Neural cell (in vitro differentiated cells): ENCODE data around the gene ARIH1. TPM values are rescaled to one million over a fixed set of nuclear protein-coding genes. Genes with fewer than 3 reads are reported as not detected.

ENCODE experiments used
- H2AFZ ChIP-seq: fragments of 200-600, 300-800 bp; sonication (generic), shearing (Covaris generic); 2 replicates; pipeline ENCODE4 v1.6.0; 2014; ENCODE audit warnings: low read depth, mild to moderate bottlenecking, antibody characterized with exemption, low read length, moderate library complexity
- H3F3A ChIP-seq: fragments of 200-600 bp; shearing (Covaris generic); 2 replicates; pipeline ENCODE4 v1.6.1; 2016; ENCODE audit warnings: mild to moderate bottlenecking, moderate library complexity, mixed read lengths, antibody characterized with exemption, low read length; ENCODE audit not compliant: insufficient read depth, poor library complexity, severe bottlenecking
- H3K27ac ChIP-seq: fragments of 200-600, 300-800 bp; sonication (generic), shearing (Covaris generic); 2 replicates; pipeline ENCODE4 v1.5.1; 2014; ENCODE audit warnings: mild to moderate bottlenecking, low read length, moderate library complexity
- H3K27me3 ChIP-seq: fragments of 300-800, 200-600 bp; sonication (generic), shearing (Covaris generic); 2 replicates; pipeline ENCODE4 v1.6.0; 2014; ENCODE audit warnings: mild to moderate bottlenecking, low read depth, low read length, moderate library complexity; ENCODE audit not compliant: insufficient read depth
- H3K36me3 ChIP-seq: fragments of 300-800, 200-600 bp; sonication (generic), shearing (Covaris generic); 2 replicates; pipeline ENCODE4 v1.5.1; 2014; ENCODE audit warnings: mild to moderate bottlenecking, antibody characterized with exemption, low read length, moderate library complexity; ENCODE audit not compliant: insufficient read depth
- H3K4me2 ChIP-seq: fragments of 300-800, 200-600 bp; sonication (generic), shearing (Covaris generic); 2 replicates; pipeline ENCODE4 v1.6.0; 2014; ENCODE audit warnings: mild to moderate bottlenecking, low read length
- H3K4me3 ChIP-seq: fragments of 300-800, 200-600 bp; sonication (generic), shearing (Covaris generic); 2 replicates; pipeline ENCODE4 v1.5.1; 2014; ENCODE audit warnings: mild to moderate bottlenecking, low read length, moderate library complexity
- H3K79me2 ChIP-seq: fragments of 200-600 bp; shearing (Covaris generic); replicated peaks from 2 replicates; pipeline ENCODE4 v1.6.0; 2014; ENCODE audit warnings: mild to moderate bottlenecking, low read length, moderate library complexity; ENCODE audit not compliant: insufficient read depth
- H3K9ac ChIP-seq: fragments of 300-800, 200-600 bp; sonication (generic), shearing (Covaris generic); 2 replicates; pipeline ENCODE4 v1.6.1; 2016; ENCODE audit warnings: mild to moderate bottlenecking, low read length, mixed read lengths
- H3K9me2 ChIP-seq: fragments of 200-600 bp; shearing (Covaris generic); 2 replicates; pipeline ENCODE4 v1.6.1; 2016; ENCODE audit warnings: mild to moderate bottlenecking, low read length, mixed read lengths; ENCODE audit not compliant: insufficient read depth
- H3K9me3 ChIP-seq: fragments of 200-600, 300-800 bp; sonication (generic), shearing (Covaris generic); 2 replicates; pipeline ENCODE4 v1.6.1; 2016; ENCODE audit warnings: mild to moderate bottlenecking, mixed run types, low read length, moderate library complexity, mixed read lengths
- H4K20me1 ChIP-seq: fragments of 200-600 bp; shearing (Covaris generic); 2 replicates; pipeline ENCODE4 v1.6.1; 2016; ENCODE audit warnings: mild to moderate bottlenecking, mixed run types; ENCODE audit not compliant: insufficient read depth
- CTCF ChIP-seq: fragments of 450-650 bp; IDR thresholded peaks from 2 replicates; pipeline ENCODE4 v1.5.1; 2014; ENCODE audit warnings: antibody characterized with exemption, mild to moderate bottlenecking, moderate library complexity; ENCODE audit not compliant: poor library complexity, severe bottlenecking
- EP300 ChIP-seq: fragments of 450-650 bp; conservative IDR thresholded peaks from 2 replicates; pipeline ENCODE4 v1.6.1; 2014; ENCODE audit warnings: antibody characterized with exemption, mild to moderate bottlenecking, moderate library complexity; ENCODE audit not compliant: poor library complexity, severe bottlenecking
- EZH2 ChIP-seq: fragments of 200-600, 300-800 bp; shearing (Covaris generic), sonication (generic); IDR thresholded peaks from 2 replicates; pipeline ENCODE4 v1.6.1; 2014; ENCODE audit warnings: antibody characterized with exemption, low read length, borderline replicate concordance, mild to moderate bottlenecking; ENCODE audit not compliant: insufficient read depth, poor library complexity, severe bottlenecking
- MXI1 ChIP-seq: fragments of 450-650 bp; conservative IDR thresholded peaks from 2 replicates; pipeline ENCODE4 v1.6.1; 2014; ENCODE audit warnings: antibody characterized with exemption, mild to moderate bottlenecking; ENCODE audit not compliant: poor library complexity, severe bottlenecking
- POLR2AphosphoS5 ChIP-seq: IDR thresholded peaks from 2 replicates; pipeline ENCODE4 v1.6.1; 2012
- RAD21 ChIP-seq: fragments of 450-650 bp; conservative IDR thresholded peaks from 2 replicates; pipeline ENCODE4 v1.6.1; 2014; ENCODE audit warnings: antibody characterized with exemption, mild to moderate bottlenecking, moderate library complexity
- REST ChIP-seq: IDR thresholded peaks from 2 replicates; pipeline ENCODE4 v1.6.1; 2012; ENCODE audit warnings: borderline replicate concordance
- SMC3 ChIP-seq: fragments of 450-650 bp; conservative IDR thresholded peaks from 2 replicates; pipeline ENCODE4 v1.6.1; 2014; ENCODE audit warnings: antibody characterized with exemption, mild to moderate bottlenecking, moderate library complexity; ENCODE audit not compliant: poor library complexity
- TAF1 ChIP-seq: IDR thresholded peaks from 2 replicates; pipeline ENCODE4 v1.6.1; 2012; ENCODE audit warnings: low read depth
- polyA plus RNA-seq: library from polyadenylated mRNA; depleted of rRNA; stranded (reverse); fragments of >200 nt; gene quantifications from 2 replicates; pipeline ENCODE4 v1.2.3, GENCODE V29; 2014

Gene ARIH1
- polyA plus RNA-seq, 1 donor from 2014 or later = 72.1 TPM

- H3K27ac ChIP-seq = no peak overlapping the region
Measured at GRCh38 chr15:72497402-72497801, 23.3 kb downstream of the ARIH1 start.

DNA sequence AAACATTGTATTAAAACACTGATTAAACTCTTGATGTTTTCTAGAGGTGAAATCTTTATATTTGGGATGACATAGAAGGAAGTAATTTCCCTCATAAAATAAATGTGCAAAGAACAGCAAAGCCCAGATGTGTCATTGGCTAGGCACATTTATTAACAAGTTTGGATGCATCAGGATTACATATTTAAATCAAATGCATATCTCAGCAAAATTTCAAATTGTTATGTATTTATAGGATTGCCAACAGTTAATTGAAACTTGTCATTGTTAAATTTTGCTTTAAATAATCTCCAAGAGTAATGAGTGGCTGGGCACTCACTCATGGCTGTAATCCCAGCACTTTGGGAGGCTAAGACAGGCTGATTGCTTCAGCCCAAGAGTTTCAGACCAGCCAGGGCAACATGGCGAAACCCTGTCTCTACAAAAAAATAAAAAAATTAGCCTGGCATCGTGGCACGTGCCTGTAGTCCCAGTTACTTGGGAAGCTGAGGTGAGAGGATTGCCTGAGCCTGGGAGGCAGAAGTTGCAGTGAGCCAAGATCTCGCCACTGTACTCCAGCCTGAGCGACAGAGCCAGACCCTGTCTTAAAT lies 28.2 kb downstream of the ARIH1 start:
- H3K36me3 ChIP-seq = peaks cover 7% of the 10 kb centered on the region
- H2AFZ ChIP-seq = no peak overlapping the region
- H3K79me2 ChIP-seq = peaks cover 93% of the 10 kb centered on the region
- no peak overlapping the region for H3K4me3 ChIP-seq
- TF ChIP-seq RAD21 = no peak
- TF ChIP-seq REST = no peak
- no peak for TF ChIP-seq EP300
- TF ChIP-seq MXI1 = no peak
- TF ChIP-seq POLR2AphosphoS5 = no peak
- no peak for TF ChIP-seq TAF1
- no peak for TF ChIP-seq CTCF
- no peak for TF ChIP-seq SMC3
- no peak for TF ChIP-seq EZH2
- H3K9me2 ChIP-seq = no peaks in the 10 kb centered on the region
- H3K4me2 ChIP-seq = no peak overlapping the region
- H3F3A ChIP-seq = no peaks in the 10 kb centered on the region
- no peak overlapping the region for H3K9ac ChIP-seq
- no peaks in the 10 kb centered on the region for H3K9me3 ChIP-seq
- no peak overlapping the region for H3K27ac ChIP-seq
- H3K27me3 ChIP-seq = no peaks in the 10 kb centered on the region
- peaks cover 24% of the 10 kb centered on the region for H4K20me1 ChIP-seq

More at GRCh38 chr15:72497402-72497801, 23.3 kb downstream of the ARIH1 start:
- H3K9ac ChIP-seq = no peak overlapping the region
- H3K36me3 ChIP-seq = peaks cover 7% of the 10 kb centered on the region
- no peak overlapping the region for H2AFZ ChIP-seq
- no peaks in the 10 kb centered on the region for H3K9me2 ChIP-seq
- peaks cover 97% of the 10 kb centered on the region for H3K79me2 ChIP-seq
- H3K4me3 ChIP-seq = no peak overlapping the region
- no peak overlapping the region for H3K4me2 ChIP-seq
- H3K27me3 ChIP-seq = no peaks in the 10 kb centered on the region
- peaks cover 36% of the 10 kb centered on the region for H4K20me1 ChIP-seq
- no peaks in the 10 kb centered on the region for H3K9me3 ChIP-seq
- TF ChIP-seq RAD21 (no peak), SMC3 (no peak), POLR2AphosphoS5 (no peak), MXI1 (no peak), CTCF (no peak)
- H3F3A ChIP-seq = no peaks in the 10 kb centered on the region
